ENCODE data around the gene PTPRO.
A peak's percentile ranks its signal among the peaks of the same experiment; 100 is the strongest.

The PTPRO gene

DNA sequence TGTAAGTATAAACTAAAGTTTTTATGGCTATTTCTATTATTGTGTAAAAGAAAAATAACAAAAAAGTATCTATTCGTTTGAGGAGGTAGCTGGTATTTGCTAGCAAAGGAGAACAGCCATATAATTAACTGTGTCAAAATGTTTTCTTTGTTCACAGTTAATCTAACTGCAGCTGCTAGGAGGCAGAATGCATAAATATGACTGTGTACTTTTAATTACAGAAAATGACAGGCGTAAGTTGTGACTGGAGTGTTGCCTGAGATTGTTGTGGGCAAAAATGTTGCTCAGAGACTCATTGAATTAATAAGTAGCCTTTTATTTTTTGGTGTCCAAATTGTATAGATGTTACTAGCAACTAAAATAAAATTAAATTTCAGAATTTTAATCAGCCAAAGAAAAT is 33.5 kb downstream of the PTPRO start:
- TF ChIP-seq, protein P1, sequence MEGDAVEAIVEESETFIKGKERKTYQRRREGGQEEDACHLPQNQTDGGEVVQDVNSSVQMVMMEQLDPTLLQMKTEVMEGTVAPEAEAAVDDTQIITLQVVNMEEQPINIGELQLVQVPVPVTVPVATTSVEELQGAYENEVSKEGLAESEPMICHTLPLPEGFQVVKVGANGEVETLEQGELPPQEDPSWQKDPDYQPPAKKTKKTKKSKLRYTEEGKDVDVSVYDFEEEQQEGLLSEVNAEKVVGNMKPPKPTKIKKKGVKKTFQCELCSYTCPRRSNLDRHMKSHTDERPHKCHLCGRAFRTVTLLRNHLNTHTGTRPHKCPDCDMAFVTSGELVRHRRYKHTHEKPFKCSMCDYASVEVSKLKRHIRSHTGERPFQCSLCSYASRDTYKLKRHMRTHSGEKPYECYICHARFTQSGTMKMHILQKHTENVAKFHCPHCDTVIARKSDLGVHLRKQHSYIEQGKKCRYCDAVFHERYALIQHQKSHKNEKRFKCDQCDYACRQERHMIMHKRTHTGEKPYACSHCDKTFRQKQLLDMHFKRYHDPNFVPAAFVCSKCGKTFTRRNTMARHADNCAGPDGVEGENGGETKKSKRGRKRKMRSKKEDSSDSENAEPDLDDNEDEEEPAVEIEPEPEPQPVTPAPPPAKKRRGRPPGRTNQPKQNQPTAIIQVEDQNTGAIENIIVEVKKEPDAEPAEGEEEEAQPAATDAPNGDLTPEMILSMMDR (IDR thresholded peaks at IDR 0.05; ENCODE audit: low read depth, low read length): no peak
- Histone ChIP-seq H3K27me3 (no peaks in the 10 kb centered on the region), H3K4me3 (ENCODE audit: low read depth, low read length) (no peak overlapping the region), H3K36me3 (no peaks in the 10 kb centered on the region), H3K4me1 (peaks cover 18% of the 10 kb centered on the region), H3K9me3 (no peaks in the 10 kb centered on the region)
- DNase-seq: no peak

DNA sequence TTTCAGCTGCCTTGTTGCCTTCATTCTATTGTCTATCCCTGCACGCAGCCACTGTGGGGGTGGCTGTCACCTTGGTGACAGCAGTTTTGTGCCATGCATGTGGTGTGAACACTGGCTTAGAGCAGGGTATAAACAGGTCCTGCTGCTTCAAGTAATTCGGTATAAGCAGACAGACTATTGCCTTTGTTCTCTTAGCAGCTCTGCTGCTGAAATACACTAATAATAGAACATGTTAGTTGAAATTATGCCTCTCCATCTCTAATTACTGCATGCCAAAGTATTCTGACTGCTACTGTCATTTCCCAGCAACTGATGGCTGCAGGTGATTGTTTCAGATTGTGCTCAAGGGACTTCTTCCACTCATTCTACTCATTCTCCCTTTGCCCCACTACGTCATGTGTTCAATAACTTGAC is 34.6 kb downstream of the PTPRO start:
- TF ChIP-seq, protein P1 (IDR thresholded peaks at IDR 0.05; ENCODE audit: low read depth, low read length): no peak
- H3K27me3 ChIP-seq: no peaks in the 10 kb centered on the region
- no peak overlapping the region for H3K4me3 ChIP-seq (ENCODE audit: low read depth, low read length)
- peaks cover 14% of the 10 kb centered on the region for H3K4me1 ChIP-seq
- no peaks in the 10 kb centered on the region for H3K9me3 ChIP-seq
- H3K36me3 ChIP-seq: no peaks in the 10 kb centered on the region
- DNase-seq: peak; percentile 12

DNA sequence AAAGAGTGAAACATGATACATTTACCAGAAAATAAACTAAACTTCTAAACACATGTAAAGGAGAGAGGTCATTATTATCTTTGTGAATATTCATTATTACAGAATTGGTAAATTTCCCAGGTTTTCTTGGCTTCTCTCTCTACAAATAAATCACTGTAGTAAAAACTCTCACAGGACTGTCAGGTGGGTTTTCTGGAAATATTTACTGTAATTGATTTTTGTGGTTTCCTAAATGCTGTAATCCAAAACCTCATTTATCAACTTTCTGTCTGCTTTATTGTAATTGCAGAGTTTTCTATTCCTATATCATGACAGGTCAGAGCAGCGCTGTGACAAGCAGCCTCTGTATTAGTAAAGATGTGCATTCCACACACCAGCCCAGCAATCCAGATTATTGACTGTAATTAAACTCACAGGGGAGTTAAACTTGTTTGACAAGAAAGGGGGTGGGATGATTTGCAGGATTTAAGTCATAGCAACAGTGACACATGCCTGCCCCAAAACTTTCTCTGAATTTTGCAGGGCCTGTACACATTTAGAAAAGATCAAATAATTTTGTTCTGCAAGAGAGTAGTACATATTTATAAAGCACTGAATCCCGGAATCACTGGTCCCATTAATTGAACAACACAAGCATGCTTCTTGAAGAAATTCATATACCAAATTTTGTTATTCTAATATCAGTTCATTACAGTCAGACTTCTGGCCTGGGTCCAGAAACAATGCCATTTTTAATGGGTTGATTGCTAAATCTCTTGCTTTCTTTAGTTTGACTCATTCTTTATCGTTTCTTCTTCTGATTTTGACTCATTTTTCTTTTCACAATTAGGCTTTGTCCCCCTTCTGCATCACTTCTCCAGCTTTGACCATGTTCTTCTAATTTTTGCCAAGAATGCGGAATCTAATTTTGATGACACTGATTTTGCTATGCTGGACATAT is 42.2 kb downstream of the PTPRO start:
- Histone ChIP-seq H3K27me3 (no peaks in the 10 kb centered on the region), H3K4me3 (ENCODE audit: low read depth, low read length) (no peak overlapping the region), H3K36me3 (no peaks in the 10 kb centered on the region), H3K4me1 (peaks cover 18% of the 10 kb centered on the region), H3K9me3 (no peaks in the 10 kb centered on the region)
- DNase-seq: no peak
- TF ChIP-seq, protein P1 (IDR thresholded peaks at IDR 0.05; ENCODE audit: low read depth, low read length): no peak

DNA sequence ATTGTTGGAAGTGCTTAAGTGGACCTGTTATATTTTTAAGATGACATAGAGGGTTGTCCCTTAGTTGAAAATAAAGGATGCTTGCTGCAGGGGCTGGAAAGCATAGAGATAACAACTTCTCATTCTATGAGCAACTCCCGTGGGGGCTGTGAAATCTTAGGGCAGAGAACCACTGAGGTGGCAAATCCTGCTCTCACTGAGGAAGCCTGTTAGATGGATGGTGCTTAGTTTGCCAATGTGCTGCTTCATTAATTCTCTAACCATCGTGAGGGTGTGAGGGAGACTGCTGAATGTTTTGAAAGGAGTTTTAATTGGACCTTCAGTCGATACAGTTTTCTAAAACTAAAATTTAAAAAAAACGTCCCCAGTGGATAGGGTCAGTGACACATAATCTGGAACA is 46.5 kb downstream of the PTPRO start:
- Histone ChIP-seq H3K36me3 (no peaks in the 10 kb centered on the region), H3K9me3 (no peaks in the 10 kb centered on the region), H3K4me1 (peaks cover 26% of the 10 kb centered on the region), H3K4me3 (ENCODE audit: low read depth, low read length) (no peak overlapping the region), H3K27me3 (no peaks in the 10 kb centered on the region)
- TF ChIP-seq, protein P1 (IDR thresholded peaks at IDR 0.05; ENCODE audit: low read depth, low read length): no peak
- DNase-seq: peak; percentile 28

DNA sequence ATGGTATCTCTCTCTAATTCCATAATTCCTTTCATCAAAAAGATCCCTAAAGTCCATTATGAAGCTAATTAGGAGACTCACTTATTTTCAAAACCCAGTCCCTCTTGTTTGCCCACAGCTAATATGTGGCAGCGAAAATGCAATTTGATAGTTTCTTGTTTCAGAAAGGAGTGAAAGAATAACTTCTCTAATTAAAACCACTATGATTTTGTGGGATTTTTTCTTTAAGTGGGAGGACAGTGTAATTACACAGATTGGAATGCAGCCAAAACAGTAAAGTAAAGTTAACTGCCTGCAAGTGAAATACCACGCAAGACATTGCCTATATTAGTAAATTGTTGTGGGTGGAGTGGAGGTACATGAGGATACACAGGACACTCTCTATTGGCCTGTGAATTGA is 50.0 kb downstream of the PTPRO start:
- TF ChIP-seq, protein P1 (IDR thresholded peaks at IDR 0.05; ENCODE audit: low read depth, low read length): no peak
- Histone ChIP-seq H3K4me1 (peaks cover 13% of the 10 kb centered on the region), H3K4me3 (ENCODE audit: low read depth, low read length) (no peak overlapping the region), H3K9me3 (no peaks in the 10 kb centered on the region), H3K27me3 (no peaks in the 10 kb centered on the region), H3K36me3 (no peaks in the 10 kb centered on the region)
- DNase-seq: no peak

DNA sequence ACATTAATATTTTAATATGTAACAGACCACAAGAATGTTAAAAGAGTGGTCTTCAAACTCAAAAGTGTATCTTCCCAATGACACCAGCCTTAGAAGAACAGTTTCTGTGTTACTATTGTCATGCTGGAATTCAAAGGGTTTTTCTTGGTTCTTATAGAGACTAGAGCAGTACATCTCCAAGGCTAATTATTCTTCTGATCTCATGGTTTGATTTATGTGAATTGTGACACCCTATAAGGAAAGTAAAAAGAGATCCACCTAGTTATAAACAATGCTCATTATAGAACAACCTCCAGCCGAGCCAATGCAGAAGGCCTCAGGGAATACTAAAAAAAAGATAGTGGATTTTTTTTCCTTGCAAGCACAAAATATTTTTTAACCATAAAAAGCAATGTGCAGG is 65.5 kb downstream of the PTPRO start:
- H3K4me3 ChIP-seq (ENCODE audit: low read depth, low read length): no peak overlapping the region
- H3K4me1 ChIP-seq: no peaks in the 10 kb centered on the region
- no peaks in the 10 kb centered on the region for H3K36me3 ChIP-seq
- no peaks in the 10 kb centered on the region for H3K9me3 ChIP-seq
- TF ChIP-seq, protein P1 (IDR thresholded peaks at IDR 0.05; ENCODE audit: low read depth, low read length): no peak
- no peak for DNase-seq
- H3K27me3 ChIP-seq: no peaks in the 10 kb centered on the region

Measured in BE2C (cell line).